Activated T-helper 2 cell treated with anti-CD3 and anti-CD28 coated beads, Interferon-gamma antibody, Interleukin-2, Interleukin-4, amounts not matched to agents 10 μg/mL and 5 μg/mL and 100 μg/mL, durations not matched to agents 14 hours and 24 hours and 36 hours (primary cell): ENCODE results near the gene BTN1A1. TPM values are rescaled to one million over a fixed set of nuclear protein-coding genes. Genes with fewer than 3 reads are reported as not detected.
"Not testable (repeated sequence)": the region's sequence is repeated elsewhere in the genome, so short reads cannot be mapped to it uniquely, and the experiment has no call there.

Experiments used
- DNase-seq: peaks from one replicate; pipeline ENCODE4 v3.0.0; 2021; ENCODE audit warnings: low spot score
- H3K27ac Mint-ChIP-seq: one replicate; pipeline ENCODE4 v1.8.0; 2021; ENCODE audit warnings: mixed read lengths
- H3K27me3 Mint-ChIP-seq: one replicate; pipeline ENCODE4 v1.8.0; 2021; ENCODE audit warnings: low read depth, mixed read lengths
- H3K36me3 Mint-ChIP-seq: one replicate; pipeline ENCODE4 v1.8.0; 2021; ENCODE audit warnings: low read depth, mixed read lengths
- H3K4me1 Mint-ChIP-seq: one replicate; pipeline ENCODE4 v1.8.0; 2021; ENCODE audit warnings: low read depth, mixed read lengths
- H3K4me3 Mint-ChIP-seq: one replicate; pipeline ENCODE4 v1.8.0; 2021; ENCODE audit warnings: low read depth, mild to moderate bottlenecking, moderate library complexity, mixed read lengths
- H3K9me3 Mint-ChIP-seq: one replicate; pipeline ENCODE4 v1.8.0; 2021; ENCODE audit warnings: mixed read lengths
- intact Hi-C: fragments of 100-400 bp; cut with micrococcal nuclease; formaldehyde crosslinking; loops from one replicate; pipeline ENCODE4 v1.15.1; 2023
- total RNA-seq: library from RNA; stranded (reverse); gene quantifications from 2 replicates; pipeline ENCODE4 v1.2.3, GENCODE V29; 2022

The BTN1A1 gene, protein sequence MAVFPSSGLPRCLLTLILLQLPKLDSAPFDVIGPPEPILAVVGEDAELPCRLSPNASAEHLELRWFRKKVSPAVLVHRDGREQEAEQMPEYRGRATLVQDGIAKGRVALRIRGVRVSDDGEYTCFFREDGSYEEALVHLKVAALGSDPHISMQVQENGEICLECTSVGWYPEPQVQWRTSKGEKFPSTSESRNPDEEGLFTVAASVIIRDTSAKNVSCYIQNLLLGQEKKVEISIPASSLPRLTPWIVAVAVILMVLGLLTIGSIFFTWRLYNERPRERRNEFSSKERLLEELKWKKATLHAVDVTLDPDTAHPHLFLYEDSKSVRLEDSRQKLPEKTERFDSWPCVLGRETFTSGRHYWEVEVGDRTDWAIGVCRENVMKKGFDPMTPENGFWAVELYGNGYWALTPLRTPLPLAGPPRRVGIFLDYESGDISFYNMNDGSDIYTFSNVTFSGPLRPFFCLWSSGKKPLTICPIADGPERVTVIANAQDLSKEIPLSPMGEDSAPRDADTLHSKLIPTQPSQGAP
- total RNA-seq = not detected in 2 replicates

DNA sequence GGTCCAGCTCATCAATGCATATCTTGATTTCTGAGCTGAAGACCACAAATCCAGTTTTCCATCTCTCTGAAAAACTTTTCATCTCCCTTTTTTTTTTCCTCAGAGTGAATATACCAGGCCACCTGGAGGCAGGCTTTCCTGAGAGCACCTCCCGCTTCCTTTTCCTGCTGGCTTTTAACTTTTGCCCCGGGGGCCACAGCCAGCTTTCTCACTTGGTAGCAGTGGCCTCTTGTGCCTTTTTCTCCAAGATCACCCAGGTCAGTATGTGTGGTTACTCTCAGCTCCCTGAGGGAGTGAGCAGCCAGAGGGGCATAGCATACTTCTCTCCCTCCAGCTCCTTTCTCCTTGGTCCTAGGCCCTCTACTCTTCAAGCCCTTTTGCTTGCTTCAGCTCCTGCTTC is at the start of gene BTN1A1:
Gene BTN1A1, plus strand, starts transcription at position 202 of the 400 bp plus-strand sequence. CDS start 984 bp downstream, outside the sequence.
- intact Hi-C loops = no loop called here
- H3K4me3 Mint-ChIP-seq = no peak within 1 kb of the TSS
- peaks cover 42% of the 10 kb centered on the region for H3K27me3 Mint-ChIP-seq

DNA sequence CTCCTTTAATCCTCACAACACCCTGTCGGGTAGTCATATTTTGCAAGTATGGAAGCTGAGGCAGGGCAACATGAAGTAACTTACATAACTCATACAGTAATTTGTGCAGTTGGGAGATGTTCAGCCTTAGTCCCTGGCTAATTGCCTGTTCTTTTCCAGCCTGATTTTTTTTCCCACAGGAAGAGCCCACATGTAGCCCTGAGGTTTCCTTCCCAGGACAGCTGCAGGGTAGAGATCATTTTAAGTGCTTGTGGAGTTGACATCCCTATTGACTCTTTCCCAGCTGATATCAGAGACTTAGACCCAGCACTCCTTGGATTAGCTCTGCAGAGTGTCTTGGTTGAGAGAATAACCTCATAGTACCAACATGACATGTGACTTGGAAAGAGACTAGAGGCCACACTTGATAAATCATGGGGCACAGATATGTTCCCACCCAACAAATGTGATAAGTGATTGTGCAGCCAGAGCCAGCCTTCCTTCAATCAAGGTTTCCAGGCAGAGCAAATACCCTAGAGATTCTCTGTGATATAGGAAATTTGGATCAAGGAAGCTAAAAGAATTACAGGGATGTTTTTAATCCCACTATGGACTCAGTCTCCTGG is 47.4 kb upstream of the BTN1A1 start:
- no peak for DNase-seq
- H3K4me3 Mint-ChIP-seq = no peak overlapping the region
- H3K4me1 Mint-ChIP-seq = peaks cover 9% of the 10 kb centered on the region

More for the DNA sequence above, at the start of gene BTN1A1:
- H3K36me3 Mint-ChIP-seq = no peaks in the 10 kb centered on the region
- DNase-seq = no peak
- H3K27ac Mint-ChIP-seq = no peak within 1 kb of the TSS
- H3K9me3 Mint-ChIP-seq = no peaks in the 10 kb centered on the region
- peaks cover 21% of the 10 kb centered on the region for H3K4me1 Mint-ChIP-seq

GRCh38 chr6:26454631-26455030 is 45.5 kb upstream of the BTN1A1 start:
- Mint-ChIP-seq H3K36me3 (peaks cover 44% of the 10 kb centered on the region), H3K9me3 (no peaks in the 10 kb centered on the region), H3K27me3 (no peaks in the 10 kb centered on the region), H3K4me3 (no peak overlapping the region), H3K4me1 (peaks cover 17% of the 10 kb centered on the region), H3K27ac (no peak overlapping the region)
- no peak for DNase-seq
- intact Hi-C loops = loop anchor here (5.0 kb wide), 3 partner anchors 32 to 87 kb away; partner anchors contain the start of gene BTN3A2

More for the DNA sequence above, 47.4 kb upstream of the BTN1A1 start:
- intact Hi-C loops = no loop called here
- no peaks in the 10 kb centered on the region for H3K9me3 Mint-ChIP-seq
- H3K27ac Mint-ChIP-seq = no peak overlapping the region
- H3K36me3 Mint-ChIP-seq = peaks cover 51% of the 10 kb centered on the region
- no peaks in the 10 kb centered on the region for H3K27me3 Mint-ChIP-seq

DNA sequence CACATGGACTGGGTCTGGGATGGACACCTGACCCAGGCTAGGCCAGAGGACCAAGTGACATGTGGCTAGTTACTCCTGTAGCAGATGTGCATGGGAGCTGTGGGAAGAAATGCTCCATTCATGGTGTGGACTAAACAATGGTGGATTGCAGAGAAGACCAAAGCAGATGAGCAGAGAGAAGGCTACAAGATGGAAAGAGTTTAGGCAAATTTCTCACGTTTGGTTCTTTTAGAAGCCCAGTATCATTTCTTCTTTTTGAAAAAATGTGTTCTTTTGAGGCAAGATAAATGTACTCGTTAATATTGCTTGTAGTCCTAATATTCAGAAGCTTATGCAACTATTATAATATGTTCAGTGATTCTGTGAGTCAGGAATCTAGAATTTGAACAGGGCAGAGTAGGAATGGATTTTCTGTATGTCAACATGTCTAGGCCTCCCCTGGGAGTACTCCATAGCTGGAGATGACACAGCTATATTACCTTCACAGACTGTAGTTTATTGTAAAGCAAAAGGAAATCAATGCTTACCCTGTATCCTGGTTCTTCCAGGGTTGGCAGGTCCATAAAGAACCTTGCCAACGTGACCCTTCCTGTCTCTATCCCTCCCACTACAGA is 44.6 kb upstream of the BTN1A1 start:
- no peaks in the 10 kb centered on the region for H3K9me3 Mint-ChIP-seq
- intact Hi-C loops = loop anchor here (5.0 kb wide), 3 partner anchors 33 to 88 kb away; partner anchors contain the start of gene BTN3A2
- H3K36me3 Mint-ChIP-seq = peaks cover 44% of the 10 kb centered on the region
- no peak overlapping the region for H3K27ac Mint-ChIP-seq
- peaks cover 25% of the 10 kb centered on the region for H3K4me1 Mint-ChIP-seq
- H3K27me3 Mint-ChIP-seq = no peaks in the 10 kb centered on the region
- DNase-seq = no peak
- H3K4me3 Mint-ChIP-seq = no peak overlapping the region

DNA sequence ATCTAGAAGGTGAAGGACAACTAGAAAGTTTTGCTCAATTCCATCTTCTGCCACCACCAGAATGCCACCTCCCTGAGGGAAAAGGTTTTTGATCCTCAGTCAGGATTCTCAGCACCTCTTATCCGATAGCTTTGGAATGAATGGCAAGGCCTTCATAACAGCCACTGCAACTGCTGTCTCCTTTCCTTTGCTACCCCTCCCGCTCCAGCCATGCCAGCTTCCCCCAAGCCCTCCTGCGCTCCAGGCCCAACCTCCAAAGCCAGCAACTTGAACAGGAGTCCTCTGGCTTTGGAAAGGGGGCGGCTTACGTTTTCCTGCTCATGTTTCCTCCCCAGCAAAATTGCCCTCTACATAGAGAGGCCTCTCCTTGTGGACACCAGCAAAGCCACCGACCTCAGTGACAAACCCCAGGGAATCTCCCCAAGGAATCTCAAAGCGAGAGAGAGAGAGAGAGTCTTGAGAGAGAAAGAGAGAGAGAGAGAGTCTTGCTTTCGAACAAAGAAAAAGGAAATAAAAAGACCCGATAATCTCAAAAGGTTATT is 42.8 kb upstream of the BTN1A1 start:
- DNase-seq = no peak
- intact Hi-C loops = loop anchor here (1.0 to 5.0 kb wide), 5 partner anchors 16 to 90 kb away; partner anchors contain the start of genes BTN3A2 and BTN3A3
- peaks cover 40% of the 10 kb centered on the region for H3K36me3 Mint-ChIP-seq
- H3K27me3 Mint-ChIP-seq = no peaks in the 10 kb centered on the region
- peak overlapping the region; percentile 97 for H3K4me3 Mint-ChIP-seq
- no peaks in the 10 kb centered on the region for H3K9me3 Mint-ChIP-seq
- peaks cover 34% of the 10 kb centered on the region for H3K4me1 Mint-ChIP-seq
- peak overlapping the region; percentile 95 for H3K27ac Mint-ChIP-seq

DNA sequence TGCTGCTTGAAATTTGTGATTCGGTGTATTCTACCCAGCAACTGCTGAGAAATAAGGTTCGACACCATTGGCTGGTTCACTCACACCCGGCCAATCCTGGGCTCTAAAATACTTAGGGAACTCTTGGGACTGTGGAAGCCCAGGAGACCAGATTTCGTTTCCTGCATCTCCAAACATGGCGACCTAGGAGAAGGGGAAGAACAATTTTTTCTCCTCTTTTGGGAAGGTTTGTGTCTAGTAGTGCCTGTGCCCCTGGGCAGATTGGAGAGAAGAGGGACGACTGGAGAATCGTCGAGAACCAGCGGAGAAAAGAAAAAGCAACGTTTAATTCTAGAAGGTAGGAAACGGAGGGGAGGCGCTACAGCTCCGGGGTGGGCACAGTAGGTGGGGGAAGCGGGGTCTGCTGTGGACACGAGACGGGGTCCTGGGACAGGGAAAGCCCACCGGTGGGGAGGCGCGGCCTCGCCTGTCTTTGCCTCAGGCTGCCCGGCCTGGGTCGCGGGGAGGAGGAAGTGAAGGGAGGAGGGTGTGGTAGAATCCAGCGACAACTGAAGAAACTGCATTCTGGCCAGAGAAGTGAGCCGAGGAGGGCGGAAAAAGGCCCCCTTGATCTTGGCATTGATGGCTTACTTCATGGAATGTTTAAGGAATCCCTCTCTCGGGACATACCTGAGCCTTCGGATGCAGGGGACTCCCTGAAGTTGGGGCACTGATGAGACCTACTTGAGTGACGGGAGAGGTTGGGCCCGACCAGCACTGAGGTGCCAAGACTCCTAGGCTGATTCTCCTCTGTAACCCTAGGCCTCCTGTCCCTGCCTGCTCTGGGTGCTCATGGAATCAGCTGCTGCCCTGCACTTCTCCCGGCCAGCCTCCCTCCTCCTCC is 42.1 kb upstream of the BTN1A1 start, which contains the start of gene BTN2A1:
Gene BTN2A1, plus strand, starts transcription at position 150 of the 883 bp plus-strand sequence. Its CDS starts 682 bp downstream, at position 832.
- intact Hi-C loops = loop anchor here (1.0 to 5.0 kb wide), 5 partner anchors 15 to 91 kb away; partner anchors contain the start of genes BTN3A2 and BTN3A3
- H3K4me1 Mint-ChIP-seq = peaks cover 39% of the 10 kb centered on the region

GRCh38 chr6:26459023-26459810 is 40.9 kb upstream of the BTN1A1 start:
- Mint-ChIP-seq H3K27ac (peak overlapping the region; percentile 28), H3K4me1 (peaks cover 46% of the 10 kb centered on the region), H3K36me3 (peaks cover 58% of the 10 kb centered on the region), H3K4me3 (peak overlapping the region; percentile 63), H3K9me3 (no peaks in the 10 kb centered on the region), H3K27me3 (no peaks in the 10 kb centered on the region)
- DNase-seq = no peak
- intact Hi-C loops = loop anchor here (5.0 kb wide), 3 partner anchors 37 to 92 kb away; partner anchors contain the start of gene BTN3A2

More for the DNA sequence above, 42.1 kb upstream of the BTN1A1 start, which contains the start of gene BTN2A1:
- peak within 1 kb of the TSS; percentile 97 for H3K4me3 Mint-ChIP-seq
- peak; percentile 63 for DNase-seq
- H3K36me3 Mint-ChIP-seq = peaks cover 46% of the 10 kb centered on the region
- H3K27me3 Mint-ChIP-seq = no peaks in the 10 kb centered on the region
- no peaks in the 10 kb centered on the region for H3K9me3 Mint-ChIP-seq
- peak within 1 kb of the TSS; percentile 95 for H3K27ac Mint-ChIP-seq

DNA sequence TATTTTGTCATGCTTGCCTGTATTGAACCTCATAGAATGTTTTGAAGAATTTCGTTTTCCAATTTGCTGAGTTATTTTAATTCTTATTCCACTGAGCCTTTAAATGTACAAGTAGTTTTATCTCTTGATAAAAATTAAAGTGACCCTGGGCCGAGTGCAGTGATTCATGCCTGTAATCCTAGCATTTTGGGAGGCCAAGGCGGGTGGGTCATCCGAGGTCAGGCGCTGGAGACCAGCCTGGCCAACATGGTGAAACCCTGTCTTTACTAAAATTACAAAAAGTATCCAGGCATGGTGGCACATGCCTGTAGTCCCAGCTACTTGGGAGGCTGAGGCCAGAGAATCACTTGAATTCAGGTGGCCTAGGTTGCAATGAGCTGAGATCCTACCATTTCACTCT is 38.8 kb upstream of the BTN1A1 start:
- DNase-seq, H3K4me3 Mint-ChIP-seq, H3K9me3 Mint-ChIP-seq, H3K27me3 Mint-ChIP-seq, intact Hi-C loops, H3K27ac Mint-ChIP-seq: not testable (repeated sequence)
- Mint-ChIP-seq H3K4me1 (peaks cover 51% of the 10 kb centered on the region), H3K36me3 (peaks cover 74% of the 10 kb centered on the region)

DNA sequence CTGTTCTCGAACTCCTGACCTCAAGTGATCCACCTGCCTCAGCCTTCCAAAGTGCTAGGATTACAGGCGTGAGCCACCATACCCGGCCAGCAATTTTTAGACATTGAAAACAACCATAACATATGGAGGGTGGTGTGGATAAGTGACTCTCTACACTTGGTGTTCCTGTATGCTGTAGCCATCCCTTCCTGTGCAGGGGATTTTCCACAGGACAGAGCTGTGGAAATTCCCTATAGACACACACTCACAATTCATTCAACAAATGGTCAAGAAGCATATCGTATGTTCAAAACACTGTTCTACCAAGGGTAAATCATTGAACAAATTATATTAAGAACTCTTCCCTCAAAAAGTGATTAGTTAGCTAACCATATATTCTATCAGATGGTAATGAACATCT is 36.1 kb upstream of the BTN1A1 start:
- Mint-ChIP-seq H3K27ac (peak overlapping the region; percentile 0), H3K4me3 (no peak overlapping the region), H3K27me3 (no peaks in the 10 kb centered on the region), H3K9me3 (no peaks in the 10 kb centered on the region), H3K4me1 (peaks cover 40% of the 10 kb centered on the region), H3K36me3 (peaks cover 92% of the 10 kb centered on the region)
- intact Hi-C loops = no loop called here
- DNase-seq = no peak

- H3K36me3 Mint-ChIP-seq = peaks cover 89% of the 10 kb centered on the region
- intact Hi-C loops = no loop called here
- DNase-seq = no peak
- H3K27ac Mint-ChIP-seq = peak overlapping the region; percentile 0
- H3K9me3 Mint-ChIP-seq = no peaks in the 10 kb centered on the region
- no peak overlapping the region for H3K4me3 Mint-ChIP-seq
- H3K27me3 Mint-ChIP-seq = no peaks in the 10 kb centered on the region
- peaks cover 36% of the 10 kb centered on the region for H3K4me1 Mint-ChIP-seq
These were observed 35.5 kb upstream of the BTN1A1 start for GRCh38 chr6:26464416-26465131.
